ENCODE results near the gene GNG7.
"Not testable (repeated sequence)": the region's sequence is repeated elsewhere in the genome, so short reads cannot be mapped to it uniquely, and the experiment has no call there.

GNG7 gene

DNA sequence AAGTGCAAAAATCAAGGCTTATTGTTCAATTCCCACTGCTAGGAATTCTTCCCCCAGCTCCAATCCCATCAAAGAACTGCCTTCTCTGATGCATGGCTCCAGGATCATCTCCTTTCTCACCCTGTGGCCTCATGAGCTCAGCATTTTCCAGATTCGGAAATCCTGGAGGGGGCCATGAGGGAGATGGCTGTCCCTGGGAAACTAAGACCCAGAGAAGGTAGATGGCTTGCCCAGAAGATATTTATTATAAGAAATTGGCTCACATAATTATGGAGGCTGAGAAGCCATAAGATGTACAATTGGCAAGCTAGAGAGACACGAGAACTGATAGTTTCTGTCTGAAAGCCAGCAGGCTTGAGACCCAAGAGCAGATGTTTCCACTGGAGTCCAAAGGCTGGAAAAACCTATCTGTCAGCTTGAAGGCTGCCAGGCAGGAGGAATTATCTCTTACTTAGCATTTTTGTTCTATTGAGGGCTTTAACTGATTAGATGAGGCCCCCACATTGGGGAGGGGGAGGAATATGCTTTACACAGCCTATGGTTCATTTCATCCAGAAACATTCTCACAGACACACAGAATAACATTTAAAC, 168.0 kb downstream of the GNG7 start:
- no peak for DNase-seq (ENCODE audit: low read depth, low spot score)

DNA sequence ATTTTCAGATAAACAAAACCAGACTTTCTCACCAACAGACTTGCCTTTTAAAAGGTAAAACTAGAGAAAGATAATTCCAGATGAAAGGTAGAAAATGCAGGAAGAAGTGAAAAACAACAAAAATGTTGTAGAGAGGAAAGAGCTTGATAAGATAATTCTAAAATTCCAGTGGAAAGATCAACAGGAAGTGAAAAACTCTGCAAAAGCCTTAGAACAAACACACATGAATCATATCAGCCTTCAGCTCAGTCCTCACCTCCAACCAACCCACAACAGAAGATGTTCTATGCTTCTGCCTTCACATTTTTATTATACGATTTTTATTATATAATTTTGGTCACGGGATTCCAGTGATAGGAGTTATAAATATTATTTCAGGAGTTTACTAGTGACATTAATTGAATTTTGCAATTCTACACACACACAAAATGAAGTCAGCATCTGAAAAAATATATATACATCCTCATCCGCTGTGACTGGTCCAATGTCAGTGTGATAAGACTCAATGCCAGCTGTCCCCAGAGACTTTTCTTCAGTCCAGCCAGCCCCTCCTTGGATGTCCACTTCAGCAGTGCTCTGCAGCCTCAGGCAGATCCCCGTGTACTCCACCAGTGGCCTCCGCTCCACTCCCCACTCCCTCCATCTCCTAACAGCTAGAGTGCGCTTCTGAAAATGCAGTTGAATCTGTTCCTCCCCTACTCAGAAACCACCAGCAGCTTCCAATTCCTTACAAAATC, 168.6 kb downstream of the GNG7 start:
- no peak for DNase-seq (ENCODE audit: low read depth, low spot score)

DNA sequence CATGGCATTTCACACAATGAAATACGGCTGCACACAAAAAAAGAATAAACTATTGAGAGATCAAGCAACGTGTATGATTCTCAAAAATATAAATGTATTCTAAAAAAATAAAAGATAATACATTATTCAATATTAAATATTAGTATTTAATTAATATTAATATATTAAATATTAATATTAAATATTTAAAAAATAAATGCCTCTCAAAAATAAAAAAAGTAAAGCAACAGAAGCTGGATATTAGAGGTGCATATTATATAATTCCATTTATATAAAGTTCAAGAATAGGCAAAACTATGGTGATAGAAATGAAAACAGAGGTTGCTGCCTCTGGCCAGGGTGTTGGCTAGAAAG, 169.4 kb downstream of the GNG7 start:
- DNase-seq (ENCODE audit: low read depth, low spot score), result no peak

DNA sequence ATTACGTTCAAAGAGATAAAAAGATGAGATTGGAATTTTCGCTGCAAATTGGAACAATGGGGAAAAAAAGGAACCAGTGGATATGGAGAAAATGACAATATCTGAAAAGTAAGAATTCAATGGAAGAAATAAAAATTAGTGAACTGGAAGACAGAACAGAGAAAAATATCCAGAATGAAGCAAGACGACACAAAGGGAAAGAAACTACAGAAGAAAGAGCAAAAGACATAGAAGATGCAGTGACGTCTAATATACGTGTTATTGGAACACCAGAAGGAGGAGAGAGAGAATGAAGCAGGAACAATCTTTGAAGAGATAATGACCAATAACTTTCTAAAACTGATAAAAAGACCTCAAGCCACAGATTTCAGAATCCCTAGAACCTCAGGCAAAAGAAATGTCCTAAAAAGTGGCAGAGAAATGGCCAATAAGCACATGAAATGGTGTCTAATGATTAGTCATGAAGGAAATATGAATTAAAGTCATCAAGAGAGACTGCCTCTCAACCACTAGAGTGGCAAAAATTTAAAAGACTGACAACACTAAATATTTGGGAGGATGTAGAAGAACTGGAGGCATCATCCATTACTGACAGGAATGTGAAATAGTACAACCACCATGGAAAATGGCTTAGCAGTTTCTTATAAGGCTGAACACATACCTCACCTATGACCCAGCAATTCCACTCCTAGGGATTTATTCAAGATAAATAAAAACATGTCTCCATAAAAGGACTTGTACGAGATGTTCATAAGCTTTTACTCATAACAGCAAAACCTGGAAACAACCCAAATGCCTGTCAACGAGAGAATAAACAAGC, 170.0 kb downstream of the GNG7 start:
- DNase-seq (ENCODE audit: low read depth, low spot score), result no peak

DNA sequence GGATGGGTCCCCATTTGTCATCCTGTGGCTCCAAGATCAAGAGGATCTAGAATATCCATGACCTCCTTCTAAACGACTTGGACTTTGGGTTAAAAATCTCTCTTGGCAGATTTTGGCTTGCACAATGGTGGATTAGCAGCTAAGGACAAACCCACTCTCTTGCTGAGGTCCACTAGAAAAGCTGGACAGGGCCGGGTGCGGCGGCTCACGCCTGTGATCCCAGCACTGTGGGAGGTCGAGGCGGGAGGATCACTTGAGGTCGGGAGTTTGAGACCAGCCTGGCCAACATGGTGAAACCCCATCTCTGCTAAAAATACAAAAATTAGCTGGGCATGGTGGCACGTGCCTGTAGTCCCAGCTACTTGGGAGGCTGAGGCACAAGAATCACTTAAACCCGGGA, 172.6 kb downstream of the GNG7 start:
- DNase-seq (ENCODE audit: low read depth, low spot score), result not testable (repeated sequence)

DNA sequence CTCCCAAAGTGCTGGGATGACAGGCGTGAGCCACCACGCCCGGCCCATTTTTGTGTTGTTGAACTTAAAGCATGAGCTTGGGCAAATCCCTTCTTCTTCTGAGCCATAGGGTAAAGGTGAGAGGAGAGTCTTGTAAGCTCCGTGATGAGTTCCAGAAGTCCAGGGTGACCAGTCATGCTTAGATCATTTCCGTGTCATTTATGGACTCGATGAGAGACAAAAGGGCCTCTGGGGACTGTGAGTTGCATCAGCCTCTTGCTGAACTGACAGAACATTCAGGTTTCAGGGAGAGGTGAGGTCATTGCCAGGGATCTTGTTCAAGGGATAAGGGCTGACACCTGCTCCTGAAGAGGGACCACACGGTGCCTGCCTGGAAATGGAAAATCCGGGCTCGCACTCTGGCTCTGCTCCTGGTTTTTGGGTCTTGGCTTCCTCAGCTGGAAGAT, 173.0 kb downstream of the GNG7 start:
- no peak for DNase-seq (ENCODE audit: low read depth, low spot score)

DNA sequence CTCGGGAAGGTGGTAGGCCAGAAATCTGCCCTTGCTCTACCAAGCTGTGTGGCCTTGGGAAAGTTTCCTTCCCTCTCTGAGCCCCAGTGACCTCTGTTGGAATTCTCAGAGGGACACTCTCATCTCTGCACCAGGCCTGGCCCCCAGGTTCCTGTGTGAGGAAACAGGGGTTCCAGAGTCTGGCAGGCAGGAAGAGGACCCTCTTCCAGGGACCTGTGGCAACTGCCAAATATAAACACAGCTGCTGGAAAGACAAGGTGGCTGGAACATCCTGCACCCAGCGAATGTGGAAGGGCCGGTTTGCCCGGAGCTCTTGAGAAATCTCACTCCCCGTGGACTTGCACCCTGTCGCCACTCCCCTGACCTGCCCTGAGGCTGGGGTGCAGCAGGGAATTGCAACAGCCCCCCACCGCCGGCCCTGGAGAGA, 173.8 kb downstream of the GNG7 start:
- no peak for DNase-seq (ENCODE audit: low read depth, low spot score)

DNA sequence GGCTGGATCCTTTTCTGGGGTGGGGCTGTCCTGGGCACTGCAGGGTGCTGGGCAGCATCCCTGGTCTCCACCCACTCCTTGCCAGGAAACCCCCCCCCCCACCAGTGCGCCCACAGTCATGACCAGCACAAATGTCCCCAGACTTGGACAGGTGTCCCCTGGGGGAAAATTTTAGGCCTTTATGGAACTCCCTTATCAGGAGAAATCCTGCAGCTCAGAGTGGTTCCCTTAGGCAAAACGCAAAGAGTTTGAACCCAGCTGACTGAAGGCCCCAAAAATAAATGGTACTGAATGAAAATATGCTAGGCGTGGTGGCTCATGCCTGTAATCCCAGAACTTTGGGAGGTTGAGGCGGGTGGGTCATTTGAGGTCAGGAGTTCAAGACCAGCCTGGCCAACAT, 174.8 kb downstream of the GNG7 start:
- DNase-seq (ENCODE audit: low read depth, low spot score), result no peak

DNA sequence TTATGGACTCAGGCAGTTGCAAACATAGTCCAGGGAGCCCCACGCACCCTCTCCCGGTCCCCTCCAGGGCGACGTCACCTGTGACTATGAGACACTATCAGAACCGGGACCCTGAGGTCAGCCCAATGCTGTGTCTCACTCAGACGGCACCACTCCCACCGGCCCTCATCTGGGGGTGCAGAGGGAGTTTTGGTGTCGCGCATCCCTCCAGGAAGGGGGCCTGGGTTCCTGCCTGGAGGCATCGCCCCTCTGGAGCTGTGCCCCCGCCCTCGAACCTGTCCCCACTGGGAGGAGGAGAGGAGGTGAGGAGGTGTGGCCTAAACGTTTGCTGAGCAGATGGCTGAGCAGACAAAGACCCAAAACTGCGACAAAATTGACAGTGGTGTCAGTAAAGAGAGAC, 175.3 kb downstream of the GNG7 start:
- no peak for DNase-seq (ENCODE audit: low read depth, low spot score)

DNA sequence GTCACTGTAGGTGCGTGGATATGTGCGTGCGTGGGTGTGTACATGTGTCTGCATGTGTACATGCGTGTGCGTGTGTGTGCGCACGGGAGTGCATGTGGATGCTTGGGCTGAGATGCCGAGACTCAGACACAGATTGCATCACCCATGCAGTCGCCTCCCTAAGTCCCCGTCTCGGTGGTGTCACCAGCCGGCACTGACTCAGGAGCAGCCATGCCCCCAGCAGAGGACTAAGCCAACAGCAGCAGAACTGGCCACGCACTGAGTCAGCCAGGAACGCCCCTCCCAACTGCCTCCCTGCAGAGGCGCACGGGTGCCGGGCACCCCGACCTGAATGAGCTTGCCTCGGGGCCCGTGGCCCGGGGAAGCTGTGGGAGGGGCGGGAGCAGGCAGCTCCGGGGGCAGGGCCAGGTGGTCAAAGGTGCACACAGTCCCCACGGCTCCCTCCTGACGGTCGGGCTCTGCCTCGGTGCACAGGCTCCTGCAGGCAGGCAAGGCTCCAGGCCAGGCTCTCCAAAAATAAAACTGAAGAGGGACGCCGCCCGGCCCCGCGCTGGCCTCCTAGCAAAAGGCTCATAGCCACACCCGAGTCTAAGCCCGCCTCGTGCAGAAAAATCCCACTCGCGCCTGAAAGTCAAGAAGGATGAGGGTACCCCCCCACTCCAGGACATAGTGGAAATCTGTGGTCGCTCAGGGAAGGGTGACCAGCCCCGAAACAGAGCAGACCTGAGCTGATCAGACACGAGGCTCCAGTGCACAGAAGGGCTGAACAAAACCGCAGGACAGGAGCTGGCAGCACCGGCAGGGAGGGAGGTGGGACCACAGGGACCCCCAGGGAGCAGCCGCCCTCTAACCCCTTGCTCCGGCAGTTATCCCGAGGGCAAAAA, 177.4 kb downstream of the GNG7 start:
- DNase-seq (ENCODE audit: low read depth, low spot score), result no peak

DNA sequence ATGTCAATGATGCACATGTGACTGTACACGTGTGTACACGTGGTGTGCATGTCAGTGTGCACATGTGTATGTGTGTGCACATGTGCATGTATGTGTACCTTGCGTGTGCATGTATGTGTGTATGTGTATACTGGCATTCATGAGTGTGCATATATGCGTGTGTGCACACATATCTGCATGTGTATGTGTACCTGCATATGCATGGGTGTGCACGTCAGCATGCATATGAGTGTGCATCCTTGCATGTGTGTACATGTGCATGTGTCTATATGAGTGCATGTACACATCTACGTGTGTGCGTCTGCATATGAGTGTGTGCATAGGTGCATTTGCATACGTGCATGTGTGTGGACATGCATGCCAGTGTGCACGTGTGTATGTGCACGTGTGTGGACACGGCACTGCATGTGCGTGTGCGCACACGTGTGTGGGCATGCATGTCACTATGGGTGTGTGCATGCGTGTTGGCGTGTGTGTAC, 178.1 kb downstream of the GNG7 start:
- DNase-seq (ENCODE audit: low read depth, low spot score), result no peak

DNA sequence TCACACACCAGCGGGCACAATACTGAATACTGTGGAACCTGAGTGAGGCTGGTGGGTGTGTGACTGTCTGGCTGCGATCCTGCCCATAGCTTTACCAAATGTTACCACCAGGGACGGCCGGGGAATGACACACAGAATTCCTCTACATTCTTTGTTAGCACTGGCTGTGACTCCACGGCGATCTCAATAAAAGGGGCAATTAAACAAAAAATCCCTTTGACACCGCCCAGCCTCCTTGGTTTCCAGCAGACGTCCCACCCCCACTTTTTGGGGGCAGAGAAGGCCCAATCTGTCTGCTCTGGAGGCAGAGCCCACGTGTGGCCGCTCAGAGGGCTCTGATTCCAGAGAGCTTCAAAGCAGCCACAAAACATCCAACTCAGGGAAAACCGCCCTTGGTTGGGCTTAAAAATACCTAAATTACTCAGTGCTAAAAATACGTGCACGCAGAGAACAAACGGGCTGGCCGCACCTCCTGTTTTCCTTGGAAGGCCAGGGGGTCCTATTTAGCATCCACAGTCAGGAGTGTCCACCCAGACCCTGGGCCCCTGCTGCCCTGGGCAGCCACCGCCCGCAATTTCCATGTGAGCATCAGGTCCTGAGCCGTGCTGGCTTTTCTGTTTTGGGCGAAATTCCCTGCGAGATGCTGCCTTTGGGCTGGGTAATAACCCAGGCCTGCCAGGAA, 178.7 kb downstream of the GNG7 start:
- no peak for DNase-seq (ENCODE audit: low read depth, low spot score)

DNA sequence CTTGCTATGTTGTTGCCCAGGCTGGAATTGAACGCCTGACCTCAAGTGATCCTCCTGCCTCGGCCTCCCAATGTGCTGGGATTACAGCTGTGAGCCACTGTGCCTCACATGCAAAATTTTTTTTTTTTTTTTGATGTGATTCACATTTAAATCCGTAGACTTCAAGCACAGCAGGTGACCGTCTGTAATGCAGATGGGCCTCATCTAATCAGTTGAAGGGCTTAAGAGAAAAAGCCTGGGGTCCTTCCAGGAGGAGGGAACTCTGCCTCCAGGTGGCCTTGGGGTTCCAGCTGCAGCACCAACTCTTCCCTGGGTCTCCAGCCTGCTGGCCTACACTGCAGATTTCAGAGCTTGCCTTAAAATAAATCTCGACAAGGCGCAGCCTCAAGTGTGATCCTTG, 183.0 kb downstream of the GNG7 start:
- DNase-seq (ENCODE audit: low read depth, low spot score), result no peak

DNA sequence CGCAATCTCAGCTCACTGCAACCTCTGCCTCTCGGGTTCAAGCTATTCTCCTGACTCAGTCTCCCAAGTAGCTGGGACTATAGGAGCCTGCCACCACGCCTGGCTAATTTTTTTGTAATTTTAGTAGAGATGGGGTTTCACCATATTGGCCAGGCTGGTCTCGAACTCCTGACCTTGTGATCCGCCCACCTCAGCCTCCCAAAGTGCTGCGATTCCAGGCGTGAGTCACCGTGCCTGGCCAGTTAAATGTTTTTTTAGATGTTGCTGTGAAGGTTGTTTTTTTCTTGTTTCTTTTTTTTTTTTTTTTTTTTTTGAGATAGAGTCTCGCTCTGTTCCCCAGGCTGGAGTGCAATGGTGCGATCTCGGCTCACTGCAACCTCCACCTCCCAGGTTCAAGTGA, 183.6 kb downstream of the GNG7 start:
- DNase-seq (ENCODE audit: low read depth, low spot score), result not testable (repeated sequence)

DNA sequence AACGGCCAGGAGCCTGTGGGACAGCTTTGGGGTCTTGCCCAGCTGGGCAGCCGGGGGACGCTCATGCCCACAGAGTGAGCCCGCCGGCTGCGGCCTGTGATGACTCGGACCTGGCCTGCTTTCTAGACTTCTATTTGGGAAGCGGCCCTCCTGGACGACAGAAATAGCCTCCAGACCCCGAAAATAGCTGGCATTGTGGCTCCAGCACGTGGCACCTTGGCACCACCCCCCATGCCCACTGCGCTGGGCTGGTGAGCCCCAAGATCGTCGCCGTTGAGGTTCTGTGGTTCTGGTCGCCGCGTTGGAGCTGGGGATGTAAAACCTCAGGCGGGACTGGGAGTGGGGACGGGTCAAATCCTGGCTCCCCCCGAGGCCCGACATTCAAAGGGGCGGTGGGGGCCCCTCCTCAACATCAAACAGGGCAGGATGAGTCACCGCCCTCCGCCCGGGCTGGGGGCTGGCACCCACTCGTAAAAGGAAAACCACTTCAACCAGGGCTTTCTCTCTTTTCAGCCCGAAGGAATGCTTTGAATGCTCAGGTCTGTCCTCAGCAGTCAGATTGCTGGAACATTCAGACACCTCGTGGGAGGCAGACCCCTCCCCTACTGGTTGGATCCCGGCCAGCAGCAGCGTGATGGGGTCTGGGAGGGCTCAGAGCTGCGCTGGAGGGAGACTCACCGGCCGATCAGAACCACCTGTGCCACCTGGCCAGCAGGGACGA, 184.5 kb downstream of the GNG7 start:
- no peak for DNase-seq (ENCODE audit: low read depth, low spot score)

DNA sequence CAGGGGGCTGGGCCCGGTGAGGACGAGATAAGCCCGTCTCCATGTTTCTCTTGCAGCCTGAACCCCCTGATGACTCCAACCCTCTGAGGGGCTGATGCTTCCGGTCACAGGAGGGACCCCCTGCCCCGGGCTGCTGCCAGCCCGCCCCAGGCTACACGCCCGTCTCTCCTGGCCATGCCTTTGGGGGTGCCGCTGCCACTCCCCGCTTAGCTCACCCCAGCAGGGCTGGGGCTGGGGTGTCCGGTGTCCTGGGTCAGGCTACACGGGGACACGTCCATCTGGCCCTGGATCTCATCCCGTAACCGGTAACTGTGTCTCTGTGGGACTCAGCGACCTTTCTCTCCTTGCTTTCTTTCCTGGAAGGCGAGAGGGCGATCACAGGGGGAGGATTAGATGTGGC, 185.8 kb downstream of the GNG7 start:
- DNase-seq (ENCODE audit: low read depth, low spot score), result no peak

DNA sequence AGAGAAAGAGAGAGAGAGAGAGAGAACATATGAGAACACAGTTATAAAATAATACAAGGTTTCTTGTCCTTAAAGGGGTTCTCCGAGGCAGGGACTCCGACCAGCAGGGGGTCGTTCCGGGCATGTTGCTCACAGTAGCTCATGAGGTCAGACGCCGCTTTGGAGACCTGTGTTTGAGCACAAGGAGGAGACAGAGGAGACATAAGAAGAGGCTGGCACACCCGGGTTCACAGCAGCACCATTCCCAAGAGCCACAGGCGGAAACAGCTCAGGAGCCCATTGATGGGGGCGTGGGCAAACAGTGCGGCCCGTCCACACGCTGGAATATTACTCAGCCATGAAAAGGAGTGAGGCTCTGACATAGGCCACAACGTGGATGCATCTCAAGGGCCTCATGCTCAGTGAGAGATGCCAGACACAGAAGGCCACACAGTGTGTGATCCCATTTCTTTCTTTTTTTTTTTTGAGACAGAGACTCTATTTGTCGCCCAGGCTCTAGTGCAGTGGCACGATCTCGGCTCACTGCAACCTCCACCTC, 187.4 kb downstream of the GNG7 start:
- DNase-seq (ENCODE audit: low read depth, low spot score), result no peak

DNA sequence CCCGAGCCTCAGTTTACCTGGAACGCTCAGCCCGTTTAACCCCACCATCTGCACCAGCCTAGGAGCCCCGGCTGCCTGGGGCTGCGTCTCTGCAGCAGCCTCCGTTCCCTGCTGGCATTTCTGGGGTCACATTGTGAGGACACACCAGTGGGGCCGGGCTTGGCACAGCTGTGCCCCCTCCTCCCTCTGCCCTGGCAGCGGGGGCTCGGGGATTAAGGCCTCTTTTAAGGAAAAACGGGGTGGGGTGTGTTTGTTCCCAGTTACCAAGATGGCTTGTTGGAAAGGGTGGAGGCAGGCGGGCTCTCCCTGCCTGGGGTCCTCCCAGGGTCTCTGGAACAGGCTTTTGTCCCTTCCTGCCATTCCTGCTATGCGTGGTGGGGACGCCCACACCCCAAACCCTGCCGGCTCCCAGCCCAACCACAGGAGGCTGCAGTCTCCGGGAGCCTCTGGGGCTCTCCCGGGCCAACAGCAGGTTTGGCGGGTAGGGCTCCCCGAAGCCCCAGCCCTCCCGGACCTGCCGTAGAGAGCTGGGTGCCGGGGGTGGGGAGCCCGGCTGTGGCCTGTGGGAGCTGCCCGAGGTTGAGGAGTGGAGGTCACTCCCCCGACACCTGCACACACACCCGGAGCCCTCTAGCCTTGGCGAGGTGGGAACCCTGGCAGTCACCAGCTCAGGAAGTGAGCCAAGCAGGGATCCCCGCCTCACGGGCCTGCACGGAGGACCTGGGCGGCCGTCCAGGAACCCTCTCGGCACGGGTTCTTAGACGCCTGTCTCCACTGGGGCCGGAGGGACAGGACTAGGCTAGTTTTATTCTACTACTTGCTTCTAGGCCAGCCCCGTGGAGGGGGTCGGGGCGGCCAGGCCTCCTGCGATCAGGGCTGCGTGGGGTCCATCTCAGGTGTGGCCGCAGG, 189.7 kb downstream of the GNG7 start:
- no peak for DNase-seq (ENCODE audit: low read depth, low spot score)

DNA sequence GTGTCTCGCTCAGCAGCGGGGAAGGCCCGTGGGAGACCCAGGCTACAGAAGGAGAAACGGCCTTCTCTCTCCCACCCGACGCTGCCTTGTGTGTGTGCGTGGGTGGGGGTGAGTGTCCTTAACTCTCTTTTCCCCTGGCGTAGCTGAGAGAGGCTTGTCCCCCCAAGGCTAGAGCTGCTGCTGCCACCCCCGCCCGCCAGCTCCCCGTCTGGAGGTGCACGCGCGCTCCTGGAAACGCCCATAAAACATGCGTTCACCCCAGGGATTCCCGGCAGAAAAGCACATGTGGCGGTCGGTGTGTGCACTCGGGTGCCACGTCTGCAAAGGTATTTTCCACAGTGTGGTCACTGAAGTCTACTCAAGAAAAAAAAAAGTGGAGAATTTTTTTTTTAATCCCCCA, 190.5 kb downstream of the GNG7 start:
- DNase-seq (ENCODE audit: low read depth, low spot score), result no peak

Data from brain pericyte (primary cell).